Immature natural killer cell (primary cell): ENCODE results near the gene FNDC3B. TPM values are rescaled to one million over a fixed set of nuclear protein-coding genes. Genes with fewer than 3 reads are reported as not detected.

ENCODE experiments used
- DNase-seq, 3 donors: peaks; one replicate each; pipeline ENCODE4 v3.0.0; 2022; ENCODE audit warnings: mixed read lengths in 1 of 3
- H3K27ac Mint-ChIP-seq, 6 donors: one replicate each; pipeline ENCODE4 v1.8.0; 2020; ENCODE audit warnings: mixed read lengths in 6 of 6, mild to moderate bottlenecking in 5 of 6, inconsistent platforms in 4 of 6, moderate library complexity in 3 of 6
- H3K27me3 Mint-ChIP-seq, 3 donors: one replicate each; pipeline ENCODE4 v1.8.0; 2020 to 2021; ENCODE audit warnings: low read depth in 3 of 3, mild to moderate bottlenecking in 3 of 3, mixed read lengths in 3 of 3, moderate library complexity in 3 of 3, inconsistent platforms in 1 of 3
- H3K36me3 Mint-ChIP-seq, 3 donors: one replicate each; pipeline ENCODE4 v1.8.0; 2020; ENCODE audit warnings: mixed read lengths in 3 of 3, inconsistent platforms in 2 of 3, mild to moderate bottlenecking in 2 of 3
- H3K4me1 Mint-ChIP-seq, 2 donors: one replicate each; pipeline ENCODE4 v1.8.0; 2020; ENCODE audit warnings: inconsistent platforms in 2 of 2, mild to moderate bottlenecking in 2 of 2, mixed read lengths in 2 of 2, moderate library complexity in 1 of 2
- H3K4me3 Mint-ChIP-seq, 5 donors: one replicate each; pipeline ENCODE4 v1.8.0; 2020; ENCODE audit warnings: mild to moderate bottlenecking in 5 of 5, mixed read lengths in 5 of 5, inconsistent platforms in 3 of 5, moderate library complexity in 3 of 5
- H3K9me3 Mint-ChIP-seq, 6 donors: one replicate each; pipeline ENCODE4 v1.8.0; 2020; ENCODE audit warnings: mild to moderate bottlenecking in 6 of 6, mixed read lengths in 6 of 6, inconsistent platforms in 4 of 6, moderate library complexity in 3 of 6
- polyA plus RNA-seq, 3 donors: library from polyadenylated mRNA; unstranded; fragments of 300-500 nt; fragmentation: Illumina TruSeq; gene quantifications; one replicate each; pipeline ENCODE4 v1.2.3, GENCODE V29; 2021

FNDC3B gene
- polyA plus RNA-seq, 3 donors from 2014 or later = 19.7 to 46.1 (median 24.4) TPM

DNA sequence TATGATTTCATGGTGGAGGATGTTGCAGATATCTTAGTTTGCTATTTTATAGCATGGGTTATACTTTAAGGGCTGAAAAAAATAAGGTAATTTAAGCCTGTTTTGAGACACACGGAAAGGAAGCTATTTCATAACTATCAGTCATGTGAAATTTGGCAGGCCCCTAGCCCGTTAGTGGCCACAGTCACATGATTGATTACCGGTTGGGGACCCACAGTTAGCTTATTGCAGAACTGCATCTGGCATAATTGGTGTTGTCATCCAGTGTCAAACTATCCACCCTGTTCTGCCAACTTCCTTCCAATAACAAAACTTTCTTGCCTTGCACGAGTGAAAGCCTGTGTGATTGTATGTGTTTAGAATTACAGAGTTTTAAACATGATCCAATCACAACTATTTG lies 35.2 kb downstream of the FNDC3B start:
- peaks cover 0 to 6% (median 0%) of the 10 kb centered on the region in 3 donors for H3K36me3 Mint-ChIP-seq
- H3K27me3 Mint-ChIP-seq = no peaks in the 10 kb centered on the region
- peaks cover 81 to 94% of the 10 kb centered on the region in 2 donors for H3K4me1 Mint-ChIP-seq
- peak overlapping the region; percentile 31 to 84 (median 72) for H3K27ac Mint-ChIP-seq
- peak overlapping the region in 4 of 5 donors; percentile 21 to 49 (median 34) for H3K4me3 Mint-ChIP-seq
- no peak for DNase-seq
- no peaks in the 10 kb centered on the region for H3K9me3 Mint-ChIP-seq

GRCh38 chr3:172076212-172076611 lies 36.8 kb downstream of the FNDC3B start:
- Mint-ChIP-seq H3K27me3 (no peaks in the 10 kb centered on the region), H3K4me1 (peaks cover 82 to 96% of the 10 kb centered on the region in 2 donors), H3K9me3 (no peaks in the 10 kb centered on the region), H3K27ac (no peak overlapping the region), H3K4me3 (no peak overlapping the region), H3K36me3 (peaks cover 0 to 6% (median 0%) of the 10 kb centered on the region in 3 donors)
- DNase-seq = no peak

- Mint-ChIP-seq H3K9me3 (no peaks in the 10 kb centered on the region), H3K4me1 (peaks cover 81 to 98% of the 10 kb centered on the region in 2 donors), H3K36me3 (peaks cover 0 to 6% (median 0%) of the 10 kb centered on the region in 3 donors), H3K4me3 (no peak overlapping the region), H3K27me3 (no peaks in the 10 kb centered on the region), H3K27ac (no peak overlapping the region)
- DNase-seq = no peak
These were observed 37.9 kb downstream of the FNDC3B start for GRCh38 chr3:172077197-172077757.

- no peaks in the 10 kb centered on the region for H3K27me3 Mint-ChIP-seq
- H3K4me1 Mint-ChIP-seq = peaks cover 79 to 98% of the 10 kb centered on the region in 2 donors
- no peak for DNase-seq
- H3K36me3 Mint-ChIP-seq = peaks cover 0 to 7% (median 6%) of the 10 kb centered on the region in 3 donors
- peak overlapping the region in 5 of 6 donors; percentile 9 to 73 (median 40) for H3K27ac Mint-ChIP-seq
- H3K4me3 Mint-ChIP-seq = no peak overlapping the region
- H3K9me3 Mint-ChIP-seq = no peaks in the 10 kb centered on the region
These were observed 38.9 kb downstream of the FNDC3B start for GRCh38 chr3:172078244-172078643.

- Mint-ChIP-seq H3K9me3 (no peaks in the 10 kb centered on the region), H3K4me1 (peaks cover 77 to 98% of the 10 kb centered on the region in 2 donors), H3K36me3 (peaks cover 0 to 9% (median 2%) of the 10 kb centered on the region in 3 donors), H3K4me3 (no peak overlapping the region), H3K27me3 (no peaks in the 10 kb centered on the region), H3K27ac (peak overlapping the region in 3 of 6 donors; percentile 37 to 40 (median 39))
- DNase-seq = no peak
These were observed 39.3 kb downstream of the FNDC3B start for GRCh38 chr3:172078721-172079120.

- Mint-ChIP-seq H3K4me1 (peaks cover 74 to 98% of the 10 kb centered on the region in 2 donors), H3K36me3 (peaks cover 0 to 9% (median 0%) of the 10 kb centered on the region in 3 donors), H3K9me3 (no peaks in the 10 kb centered on the region), H3K4me3 (no peak overlapping the region), H3K27ac (peak overlapping the region; percentile 13 to 71 (median 45)), H3K27me3 (no peaks in the 10 kb centered on the region)
- DNase-seq = no peak
These were observed 40.1 kb downstream of the FNDC3B start for GRCh38 chr3:172079326-172079976.

GRCh38 chr3:172080503-172080902 lies 41.1 kb downstream of the FNDC3B start:
- Mint-ChIP-seq H3K4me1 (peaks cover 73 to 98% of the 10 kb centered on the region in 2 donors), H3K9me3 (no peaks in the 10 kb centered on the region), H3K36me3 (peaks cover 0 to 11% (median 0%) of the 10 kb centered on the region in 3 donors), H3K27me3 (no peaks in the 10 kb centered on the region), H3K27ac (peak overlapping the region in 3 of 6 donors; percentile 29 to 52 (median 29)), H3K4me3 (no peak overlapping the region)
- DNase-seq = no peak

GRCh38 chr3:172082269-172082668 lies 42.9 kb downstream of the FNDC3B start:
- Mint-ChIP-seq H3K36me3 (peaks cover 0 to 14% (median 0%) of the 10 kb centered on the region in 3 donors), H3K4me3 (no peak overlapping the region), H3K9me3 (no peaks in the 10 kb centered on the region), H3K4me1 (peaks cover 70 to 98% of the 10 kb centered on the region in 2 donors), H3K27me3 (peaks cover 0 to 1% (median 0%) of the 10 kb centered on the region in 3 donors), H3K27ac (peak overlapping the region in 4 of 6 donors; percentile 0 to 77 (median 6))
- DNase-seq = no peak

DNA sequence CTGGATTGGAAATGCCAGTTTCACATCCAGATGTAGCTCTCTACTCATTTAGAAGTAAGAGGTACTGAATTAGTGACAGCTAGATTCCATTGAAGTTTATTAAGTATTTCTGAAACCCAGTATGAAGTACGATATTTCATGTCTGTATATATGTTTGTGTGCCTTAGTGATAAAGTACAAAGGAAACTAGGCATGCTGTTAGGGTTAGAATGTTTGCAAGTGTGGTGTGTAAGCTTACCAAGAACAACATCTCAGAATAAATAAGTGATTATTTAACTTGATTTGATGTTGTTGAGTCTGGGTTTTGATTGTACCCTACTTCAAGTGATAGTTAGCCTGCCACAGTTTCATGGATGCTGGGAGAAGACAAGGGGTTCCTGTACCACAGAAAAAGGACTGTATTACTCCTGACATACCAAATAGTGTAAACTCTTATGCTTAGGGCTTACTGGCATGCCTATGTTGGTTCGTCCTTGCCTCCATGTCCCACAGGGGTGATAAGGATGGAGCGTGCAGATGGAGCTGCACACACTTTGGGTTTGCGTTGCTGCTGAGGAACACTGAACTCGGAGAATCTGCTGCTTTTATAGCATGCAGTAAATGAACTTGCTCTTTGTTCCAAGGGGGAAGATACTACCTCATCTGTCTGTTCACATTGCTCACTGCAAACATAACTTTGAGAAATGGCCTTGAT lies 43.6 kb downstream of the FNDC3B start:
- H3K9me3 Mint-ChIP-seq = no peaks in the 10 kb centered on the region
- peaks cover 72 to 98% of the 10 kb centered on the region in 2 donors for H3K4me1 Mint-ChIP-seq
- DNase-seq = no peak
- peaks cover 0 to 14% (median 3%) of the 10 kb centered on the region in 3 donors for H3K36me3 Mint-ChIP-seq
- peak overlapping the region in 1 of 5 donors; percentile 1 for H3K4me3 Mint-ChIP-seq
- H3K27me3 Mint-ChIP-seq = peaks cover 0 to 1% (median 0%) of the 10 kb centered on the region in 3 donors
- peak overlapping the region in 3 of 6 donors; percentile 5 to 64 (median 10) for H3K27ac Mint-ChIP-seq

DNA sequence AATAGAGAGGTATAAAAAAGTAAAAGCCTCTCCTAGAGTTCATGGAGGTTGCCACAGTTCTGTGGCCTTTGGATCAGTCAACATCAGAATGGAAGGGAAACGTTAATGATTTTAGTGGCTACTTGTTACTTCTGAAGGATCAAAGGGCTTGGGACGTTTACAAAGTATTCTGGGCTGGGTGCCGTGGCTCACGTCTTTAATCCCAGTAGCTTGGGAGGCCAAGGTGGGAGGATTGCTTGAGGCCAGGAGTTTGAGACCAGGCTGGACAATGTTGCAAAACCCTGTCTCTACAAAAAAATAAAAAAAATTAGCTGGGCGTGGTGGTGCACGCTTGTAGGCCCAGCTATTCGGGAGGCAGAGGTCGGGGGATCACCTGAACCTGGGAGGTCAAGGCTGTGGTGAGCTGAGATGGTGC lies 44.6 kb downstream of the FNDC3B start:
- Mint-ChIP-seq H3K9me3 (no peaks in the 10 kb centered on the region), H3K4me3 (no peak overlapping the region), H3K4me1 (peaks cover 70 to 98% of the 10 kb centered on the region in 2 donors), H3K27ac (peak overlapping the region in 2 of 6 donors; percentile 43 to 78), H3K36me3 (peaks cover 0 to 14% (median 3%) of the 10 kb centered on the region in 3 donors), H3K27me3 (peaks cover 0 to 1% (median 0%) of the 10 kb centered on the region in 3 donors)
- no peak for DNase-seq

- H3K36me3 Mint-ChIP-seq = peaks cover 0 to 14% (median 3%) of the 10 kb centered on the region in 3 donors
- peaks cover 69 to 98% of the 10 kb centered on the region in 2 donors for H3K4me1 Mint-ChIP-seq
- peaks cover 0 to 1% (median 0%) of the 10 kb centered on the region in 3 donors for H3K27me3 Mint-ChIP-seq
- peak overlapping the region in 5 of 6 donors; percentile 2 to 62 (median 50) for H3K27ac Mint-ChIP-seq
- no peaks in the 10 kb centered on the region for H3K9me3 Mint-ChIP-seq
- no peak overlapping the region for H3K4me3 Mint-ChIP-seq
- no peak for DNase-seq
These were observed 45.6 kb downstream of the FNDC3B start for GRCh38 chr3:172084871-172085556.

DNA sequence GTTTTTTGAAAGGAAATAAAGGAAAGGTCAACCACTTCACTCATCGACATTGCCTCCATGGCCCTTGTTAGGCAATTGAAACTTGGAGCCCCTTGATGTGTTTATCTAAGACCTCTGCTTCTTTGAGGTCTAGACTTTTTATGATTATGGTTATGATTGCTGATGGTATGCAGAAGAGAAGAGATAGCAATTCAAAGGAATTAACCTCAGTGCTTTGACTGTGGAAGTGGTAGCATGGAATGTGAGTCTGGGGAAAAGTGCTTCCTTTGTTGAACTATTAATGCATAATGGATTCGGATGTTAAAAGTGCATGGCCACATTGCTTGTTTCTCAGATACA lies 46.1 kb downstream of the FNDC3B start:
- Mint-ChIP-seq H3K4me3 (no peak overlapping the region), H3K27ac (peak overlapping the region in 3 of 6 donors; percentile 28 to 48 (median 29)), H3K27me3 (peaks cover 0 to 1% (median 0%) of the 10 kb centered on the region in 3 donors), H3K36me3 (peaks cover 0 to 14% (median 3%) of the 10 kb centered on the region in 3 donors), H3K9me3 (no peaks in the 10 kb centered on the region), H3K4me1 (peaks cover 71 to 100% of the 10 kb centered on the region in 2 donors)
- no peak for DNase-seq

DNA sequence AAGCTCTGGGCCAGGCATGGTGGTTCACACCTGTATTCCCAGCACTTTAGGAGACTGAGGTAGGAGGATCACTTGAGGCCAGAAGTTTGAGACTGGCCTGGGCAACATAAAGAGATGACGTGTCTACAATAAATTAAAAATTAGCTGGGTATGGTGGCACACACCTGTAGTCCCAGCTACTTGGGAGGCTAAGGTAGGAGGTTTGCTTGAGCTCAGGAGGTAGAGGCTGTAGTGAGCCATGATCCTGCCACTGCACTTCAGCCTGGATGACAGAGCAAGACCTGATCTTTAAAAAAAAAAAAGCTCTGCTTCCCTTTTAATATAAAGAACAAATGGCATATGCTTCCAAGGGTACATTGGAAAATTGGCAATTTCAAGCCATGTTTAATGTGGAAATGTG lies 46.7 kb downstream of the FNDC3B start:
- Mint-ChIP-seq H3K27ac (peak overlapping the region in 1 of 6 donors; percentile 29), H3K4me1 (peaks cover 70 to 100% of the 10 kb centered on the region in 2 donors)

More for the DNA sequence above, 46.7 kb downstream of the FNDC3B start:
- Mint-ChIP-seq H3K4me3 (no peak overlapping the region), H3K27me3 (peaks cover 0 to 1% (median 0%) of the 10 kb centered on the region in 3 donors), H3K36me3 (peaks cover 0 to 14% (median 3%) of the 10 kb centered on the region in 3 donors), H3K9me3 (no peaks in the 10 kb centered on the region)
- no peak for DNase-seq
